Pulmonary artery endothelial cell (primary cell): ENCODE measurements around the gene KRTAP4-4. TPM values are rescaled to one million over a fixed set of nuclear protein-coding genes. Genes with fewer than 3 reads are reported as not detected.

Experiments used
- DNase-seq: peaks from one replicate; pipeline ENCODE4 v3.0.0-alpha.2; 2011; ENCODE audit warnings: low read depth, low spot score
- total RNA-seq: library from RNA; depleted of rRNA; stranded (reverse); fragments of >200 nt; gene quantifications from 2 replicates; pipeline ENCODE4 v1.2.3, GENCODE V29; 2014

KRTAP4-4 gene
- total RNA-seq, 1 donor from 2014 or later: not detected

- no peak for DNase-seq
Observed at GRCh38 chr17:41111151-41111885, 49.2 kb downstream of the KRTAP4-4 start.

Other genes with a start within 250 kb of the KRTAP4-4 start
- gene KRT23, start 223.1 kb downstream of the KRTAP4-4 start, total RNA-seq: not detected in 2 replicates
- not detected in 2 replicates for gene KRT39, start 193.8 kb downstream of the KRTAP4-4 start, total RNA-seq
- not detected in 2 replicates for gene KRT40, start 176.4 kb downstream of the KRTAP4-4 start, total RNA-seq
- gene KRTAP3-3, start 166.6 kb downstream of the KRTAP4-4 start, total RNA-seq: not detected in 2 replicates
- not detected in 2 replicates for gene KRTAP3-2, start 160.8 kb downstream of the KRTAP4-4 start, total RNA-seq
- not detected in 2 replicates for gene KRTAP3-1, start 151.6 kb downstream of the KRTAP4-4 start, total RNA-seq
- not detected in 2 replicates for gene KRTAP1-5, start 133.5 kb downstream of the KRTAP4-4 start, total RNA-seq
- gene KRTAP1-4, start 130.6 kb downstream of the KRTAP4-4 start, total RNA-seq: not detected in 2 replicates
- gene KRTAP1-3, start 125.9 kb downstream of the KRTAP4-4 start, total RNA-seq: not detected in 2 replicates
- not detected in 2 replicates for gene KRTAP1-1, start 119.3 kb downstream of the KRTAP4-4 start, total RNA-seq
- gene KRTAP2-1, start 113.4 kb downstream of the KRTAP4-4 start, total RNA-seq: not detected in 2 replicates
- gene KRTAP2-2, start 105.5 kb downstream of the KRTAP4-4 start, total RNA-seq: not detected in 2 replicates
- gene KRTAP2-3, start 100.6 kb downstream of the KRTAP4-4 start, total RNA-seq: not detected in 2 replicates
- gene KRTAP2-4, start 94.9 kb downstream of the KRTAP4-4 start, total RNA-seq: not detected in 2 replicates
- gene KRTAP4-7, start 76.6 kb downstream of the KRTAP4-4 start, total RNA-seq: not detected in 2 replicates
- gene KRTAP4-8, start 62.6 kb downstream of the KRTAP4-4 start, total RNA-seq: not detected in 2 replicates
- not detected in 2 replicates for gene KRTAP4-16, start 58.5 kb downstream of the KRTAP4-4 start, total RNA-seq
- gene KRTAP4-9, start 55.4 kb downstream of the KRTAP4-4 start, total RNA-seq: not detected in 2 replicates
- gene KRTAP4-11, start 42.4 kb downstream of the KRTAP4-4 start, total RNA-seq: not detected in 2 replicates
- gene KRTAP4-12, start 36.6 kb downstream of the KRTAP4-4 start, total RNA-seq: not detected in 2 replicates
- gene KRTAP4-6, start 20.2 kb downstream of the KRTAP4-4 start, total RNA-seq: not detected in 2 replicates
- gene KRTAP4-5, start 10.9 kb downstream of the KRTAP4-4 start, total RNA-seq: not detected in 2 replicates
- gene KRTAP4-3, start 7.5 kb upstream of the KRTAP4-4 start, total RNA-seq: not detected in 2 replicates
- gene KRTAP4-2, start 17.5 kb upstream of the KRTAP4-4 start, total RNA-seq: not detected in 2 replicates
- gene KRTAP4-1, start 24.2 kb upstream of the KRTAP4-4 start, total RNA-seq: not detected in 2 replicates
- gene KRTAP9-1, start 29.1 kb upstream of the KRTAP4-4 start, total RNA-seq: not detected in 2 replicates
- gene KRTAP9-2, start 65.9 kb upstream of the KRTAP4-4 start, total RNA-seq: not detected in 2 replicates
- not detected in 2 replicates for gene KRTAP9-3, start 71.7 kb upstream of the KRTAP4-4 start, total RNA-seq
- gene KRTAP9-8, start 77.3 kb upstream of the KRTAP4-4 start, total RNA-seq: not detected in 2 replicates
- gene KRTAP9-4, start 88.9 kb upstream of the KRTAP4-4 start, total RNA-seq: not detected in 2 replicates
- not detected in 2 replicates for gene KRTAP9-9, start 94.6 kb upstream of the KRTAP4-4 start, total RNA-seq
- gene KRTAP9-6, start 104.6 kb upstream of the KRTAP4-4 start, total RNA-seq: not detected in 2 replicates
- not detected in 2 replicates for gene KRTAP9-7, start 115.0 kb upstream of the KRTAP4-4 start, total RNA-seq
- not detected in 2 replicates for gene KRTAP29-1, start 142.1 kb upstream of the KRTAP4-4 start, total RNA-seq
- not detected in 2 replicates for gene KRTAP16-1, start 148.6 kb upstream of the KRTAP4-4 start, total RNA-seq
- gene KRTAP17-1, start 155.0 kb upstream of the KRTAP4-4 start, total RNA-seq: not detected in 2 replicates
- not detected in 2 replicates for gene KRT33A, start 190.1 kb upstream of the KRTAP4-4 start, total RNA-seq
- gene KRT33B, start 209.1 kb upstream of the KRTAP4-4 start, total RNA-seq: not detected in 2 replicates
- gene KRT34, start 221.6 kb upstream of the KRTAP4-4 start, total RNA-seq: not detected in 2 replicates
- gene KRT31, start 236.9 kb upstream of the KRTAP4-4 start, total RNA-seq: not detected in 2 replicates